Measurements from ENCODE around the gene MMP11. TPM values are rescaled to one million over a fixed set of nuclear protein-coding genes. Genes with fewer than 3 reads are reported as not detected.

Gene MMP11
- total and polyA plus RNA-seq, 2 of the 13 experiments (the other 11 are each of a cell fraction or from before 2014, with no cell fraction given), result 8.9 to 28.6 TPM

DNA sequence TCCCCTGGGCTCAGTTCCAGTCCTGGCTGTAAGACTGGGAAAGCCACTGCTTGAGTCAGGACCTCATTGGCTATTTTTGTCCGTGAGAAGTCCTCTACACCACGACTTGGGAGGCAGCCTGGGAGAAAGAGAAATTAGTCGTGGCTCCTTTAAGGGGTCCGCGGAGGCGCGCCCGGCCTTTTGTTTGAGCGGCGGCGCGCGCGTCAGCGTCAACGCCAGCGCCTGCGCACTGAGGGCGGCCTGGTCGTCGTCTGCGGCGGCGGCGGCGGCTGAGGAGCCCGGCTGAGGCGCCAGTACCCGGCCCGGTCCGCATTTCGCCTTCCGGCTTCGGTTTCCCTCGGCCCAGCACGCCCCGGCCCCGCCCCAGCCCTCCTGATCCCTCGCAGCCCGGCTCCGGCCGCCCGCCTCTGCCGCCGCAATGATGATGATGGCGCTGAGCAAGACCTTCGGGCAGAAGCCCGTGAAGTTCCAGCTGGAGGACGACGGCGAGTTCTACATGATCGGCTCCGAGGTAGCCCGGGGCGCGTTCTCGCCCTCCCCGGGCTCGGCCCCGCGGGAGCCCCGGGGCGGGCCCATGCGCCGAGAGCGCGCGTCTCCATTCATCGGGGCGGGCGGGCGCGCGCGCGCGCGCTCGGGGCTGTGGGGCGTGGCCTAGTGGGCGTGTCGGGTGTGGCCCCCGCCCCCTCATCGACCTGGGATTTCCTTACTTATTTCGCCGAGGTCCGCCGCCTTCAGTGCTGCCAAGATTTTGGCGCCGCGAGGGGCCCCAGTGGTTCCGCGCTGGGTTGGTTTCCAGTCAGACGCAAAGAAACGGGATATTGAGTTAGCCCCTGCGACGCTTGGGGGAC, 14.3 kb downstream of the MMP11 start, which contains the start of gene SMARCB1 (continued):
- TF ChIP-seq ZNF263 (CRISPR knock-in tag; IDR thresholded peaks at IDR 0.05) (no peak), AGO2 (optimal IDR thresholded peaks at IDR 0.05; ENCODE audit: low read depth, low read length) (peak; percentile 92), GZF1 (CRISPR knock-in tag; IDR thresholded peaks at IDR 0.05) (no peak), SALL1 (CRISPR knock-in tag; IDR thresholded peaks at IDR 0.05) (peak; percentile 31; the same call in 1 of the 2 replicates), KLF15 (CRISPR knock-in tag; IDR thresholded peaks at IDR 0.05; ENCODE audit: borderline replicate concordance) (0 out of 2 replicates have a peak, but pooled peaks have one; percentile 76), POLR2G (IDR thresholded peaks at IDR 0.05; ENCODE audit: low read depth, low read length) (peak; percentile 81), SPEN (CRISPR knock-in tag; IDR thresholded peaks at IDR 0.05; ENCODE audit: low read depth) (peak; percentile 28), NCOA2 (CRISPR knock-in tag; IDR thresholded peaks at IDR 0.05) (no peak), ZFP82 (CRISPR knock-in tag; IDR thresholded peaks at IDR 0.05; ENCODE audit: borderline replicate concordance) (peak; percentile 31; the same call in 1 of the 2 replicates), CBFB (CRISPR knock-in tag; IDR thresholded peaks at IDR 0.05) (0 out of 2 replicates have a peak, but pooled peaks have one; percentile 9), ZFP36L2 (CRISPR knock-in tag; IDR thresholded peaks at IDR 0.05) (no peak), AKAP8 (CRISPR knock-in tag; IDR thresholded peaks at IDR 0.05) (peak; percentile 81; the same call in 1 of the 2 replicates), ZNF589 (CRISPR knock-in tag; conservative IDR thresholded peaks at IDR 0.05) (no peak), HDAC6 (IDR thresholded peaks at IDR 0.05; ENCODE audit: low read depth, low read length) (no peak), TAF1 (CRISPR knock-in tag; IDR thresholded peaks at IDR 0.05) (peak; percentile 55), AGO1 (IDR thresholded peaks at IDR 0.05; ENCODE audit: low read depth, low read length, poor library complexity, severe bottlenecking) (peak; percentile 61), ZNF567 (CRISPR knock-in tag; IDR thresholded peaks at IDR 0.05; ENCODE audit: borderline replicate concordance) (peak; percentile 24; the same call in 1 of the 2 replicates), CREB1 (IDR thresholded peaks at IDR 0.05) (no peak), CREB1 (CRISPR knock-in tag; IDR thresholded peaks at IDR 0.05) (no peak)
- TF ChIP-seq, protein P1, sequence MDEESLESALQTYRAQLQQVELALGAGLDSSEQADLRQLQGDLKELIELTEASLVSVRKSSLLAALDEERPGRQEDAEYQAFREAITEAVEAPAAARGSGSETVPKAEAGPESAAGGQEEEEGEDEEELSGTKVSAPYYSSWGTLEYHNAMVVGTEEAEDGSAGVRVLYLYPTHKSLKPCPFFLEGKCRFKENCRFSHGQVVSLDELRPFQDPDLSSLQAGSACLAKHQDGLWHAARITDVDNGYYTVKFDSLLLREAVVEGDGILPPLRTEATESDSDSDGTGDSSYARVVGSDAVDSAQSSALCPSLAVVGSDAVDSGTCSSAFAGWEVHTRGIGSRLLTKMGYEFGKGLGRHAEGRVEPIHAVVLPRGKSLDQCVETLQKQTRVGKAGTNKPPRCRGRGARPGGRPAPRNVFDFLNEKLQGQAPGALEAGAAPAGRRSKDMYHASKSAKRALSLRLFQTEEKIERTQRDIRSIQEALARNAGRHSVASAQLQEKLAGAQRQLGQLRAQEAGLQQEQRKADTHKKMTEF (CRISPR knock-in tag; IDR thresholded peaks at IDR 0.05), result peak; percentile 65; the same call in 1 of the 2 replicates
- TF ChIP-seq, protein P2, sequence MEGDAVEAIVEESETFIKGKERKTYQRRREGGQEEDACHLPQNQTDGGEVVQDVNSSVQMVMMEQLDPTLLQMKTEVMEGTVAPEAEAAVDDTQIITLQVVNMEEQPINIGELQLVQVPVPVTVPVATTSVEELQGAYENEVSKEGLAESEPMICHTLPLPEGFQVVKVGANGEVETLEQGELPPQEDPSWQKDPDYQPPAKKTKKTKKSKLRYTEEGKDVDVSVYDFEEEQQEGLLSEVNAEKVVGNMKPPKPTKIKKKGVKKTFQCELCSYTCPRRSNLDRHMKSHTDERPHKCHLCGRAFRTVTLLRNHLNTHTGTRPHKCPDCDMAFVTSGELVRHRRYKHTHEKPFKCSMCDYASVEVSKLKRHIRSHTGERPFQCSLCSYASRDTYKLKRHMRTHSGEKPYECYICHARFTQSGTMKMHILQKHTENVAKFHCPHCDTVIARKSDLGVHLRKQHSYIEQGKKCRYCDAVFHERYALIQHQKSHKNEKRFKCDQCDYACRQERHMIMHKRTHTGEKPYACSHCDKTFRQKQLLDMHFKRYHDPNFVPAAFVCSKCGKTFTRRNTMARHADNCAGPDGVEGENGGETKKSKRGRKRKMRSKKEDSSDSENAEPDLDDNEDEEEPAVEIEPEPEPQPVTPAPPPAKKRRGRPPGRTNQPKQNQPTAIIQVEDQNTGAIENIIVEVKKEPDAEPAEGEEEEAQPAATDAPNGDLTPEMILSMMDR (CRISPR knock-in tag; IDR thresholded peaks at IDR 0.05), result no peak; the same call in 1 of the 2 replicates
- TF ChIP-seq, protein P3, sequence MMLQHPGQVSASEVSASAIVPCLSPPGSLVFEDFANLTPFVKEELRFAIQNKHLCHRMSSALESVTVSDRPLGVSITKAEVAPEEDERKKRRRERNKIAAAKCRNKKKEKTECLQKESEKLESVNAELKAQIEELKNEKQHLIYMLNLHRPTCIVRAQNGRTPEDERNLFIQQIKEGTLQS (CRISPR knock-in tag; IDR thresholded peaks at IDR 0.05), result 0 out of 2 replicates have a peak, but pooled peaks have one; percentile 10
- TF ChIP-seq, protein P4, sequence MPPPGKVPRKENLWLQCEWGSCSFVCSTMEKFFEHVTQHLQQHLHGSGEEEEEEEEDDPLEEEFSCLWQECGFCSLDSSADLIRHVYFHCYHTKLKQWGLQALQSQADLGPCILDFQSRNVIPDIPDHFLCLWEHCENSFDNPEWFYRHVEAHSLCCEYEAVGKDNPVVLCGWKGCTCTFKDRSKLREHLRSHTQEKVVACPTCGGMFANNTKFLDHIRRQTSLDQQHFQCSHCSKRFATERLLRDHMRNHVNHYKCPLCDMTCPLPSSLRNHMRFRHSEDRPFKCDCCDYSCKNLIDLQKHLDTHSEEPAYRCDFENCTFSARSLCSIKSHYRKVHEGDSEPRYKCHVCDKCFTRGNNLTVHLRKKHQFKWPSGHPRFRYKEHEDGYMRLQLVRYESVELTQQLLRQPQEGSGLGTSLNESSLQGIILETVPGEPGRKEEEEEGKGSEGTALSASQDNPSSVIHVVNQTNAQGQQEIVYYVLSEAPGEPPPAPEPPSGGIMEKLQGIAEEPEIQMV (CRISPR knock-in tag; IDR thresholded peaks at IDR 0.05; ENCODE audit: low read depth), result peak; percentile 77; the same call in 1 of the 2 replicates
- TF ChIP-seq, protein P5, sequence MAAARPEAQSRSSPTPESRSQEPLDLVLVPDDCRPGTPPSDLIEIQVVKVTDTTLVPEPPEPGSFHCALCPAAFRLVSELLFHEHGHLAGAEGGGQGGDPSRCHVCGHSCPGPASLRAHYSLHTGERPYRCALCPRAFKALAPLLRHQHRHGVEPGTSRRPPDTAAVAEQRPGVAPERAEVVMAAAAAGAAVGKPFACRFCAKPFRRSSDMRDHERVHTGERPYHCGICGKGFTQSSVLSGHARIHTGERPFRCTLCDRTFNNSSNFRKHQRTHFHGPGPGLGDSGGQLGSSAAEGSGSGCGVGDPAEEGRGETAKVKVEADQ (CRISPR knock-in tag; IDR thresholded peaks at IDR 0.05; ENCODE audit: borderline replicate concordance), result no peak; the same call in 1 of the 2 replicates
